H1 (cell line): ENCODE measurements around the gene NLRP6. TPM values are rescaled to one million over a fixed set of nuclear protein-coding genes. Genes with fewer than 3 reads are reported as not detected.

Experiments used
- ATF2 ChIP-seq: IDR thresholded peaks from 2 replicates; pipeline ENCODE4 v1.6.1; 2012; ENCODE audit warnings: low read length, inconsistent platforms
- HDAC2 ChIP-seq, 2 experiments: fragments of 300-600 bp in 1 of 2; sonication (generic) in 1 of 2; IDR thresholded peaks; 2 replicates each; pipeline ENCODE4 v1.6.1; 2011 to 2012; ENCODE audit warnings: low read depth in 2 of 2, low read length in 2 of 2, mild to moderate bottlenecking in 2 of 2, moderate library complexity in 2 of 2, borderline replicate concordance in 1 of 2, inconsistent platforms in 1 of 2
- TEAD4 ChIP-seq: IDR thresholded peaks from 2 replicates; pipeline ENCODE4 v1.6.1; 2012; ENCODE audit warnings: low read depth, low read length, inconsistent platforms, mixed read lengths
- polyA plus RNA-seq, 7 experiments: library from polyadenylated mRNA; depleted of rRNA in 3 of 7; stranded (reverse) in 5 of 7; unstranded in 2 of 7; fragments of >200 nt in 5 of 7; fragments of 200-250 nt in 2 of 7; gene quantifications; 1 replicate in 5 of 7; 2 replicates in 1 of 7; 4 replicates in 1 of 7; pipeline versions ENCODE4 v1.2.1 to v1.2.3, GENCODE V29; 2011 to 2013; ENCODE audit warnings: missing spikeins in 2 of 7, mixed read lengths in 2 of 7
- total RNA-seq: library from RNA; stranded (reverse); fragmentation: NEBNext Ultra II Directional; extraction: Animal tissue kit (Norgen Biotek cat#: 25700); gene quantifications from 2 replicates; pipeline ENCODE4 v1.2.1, GENCODE V29; 2021

NLRP6 gene
- total and polyA plus RNA-seq, 2 of the 8 experiments (the other 6 are each of a cell fraction or from before 2014, with no cell fraction given) = not detected

- TF ChIP-seq ATF2 (no peak), TEAD4 (no peak), HDAC2 (IDR thresholded peaks at IDR 0.05; ENCODE audit: borderline replicate concordance in 1 of 2, low read depth in 2 of 2, low read length in 2 of 2) (no peak)
Observed at GRCh38 chr11:255176-255575, 23.0 kb upstream of the NLRP6 start (continued).
